Heart right ventricle (tissue), 16 donors: Measurements from ENCODE around the gene PTPRM. TPM values are rescaled to one million over a fixed set of nuclear protein-coding genes. Genes with fewer than 3 reads are reported as not detected.

Experiments
- ATAC-seq, 8 donors: fragments of 200-7000 bp; cut with Tn5 transposase; one replicate each; pipeline ENCODE4 v1.9.1; 2020; ENCODE audit warnings: mild to moderate bottlenecking in 8 of 8, moderate library complexity in 8 of 8, moderate number of reproducible peaks in 1 of 8
- DNase-seq, 2 donors: peaks; one replicate each; pipeline ENCODE4 v3.0.0-alpha.2; 2020
- H3K27ac ChIP-seq, 10 donors: fragments of 200-600 bp; sonication (generic) in 2 of 10; one replicate each; pipeline versions ENCODE4 v1.5.0 to v1.8.0; 2020 to 2022; ENCODE audit warnings: mild to moderate bottlenecking in 3 of 10
- H3K27me3 ChIP-seq, 7 donors: fragments of 200-600 bp; one replicate each; pipeline ENCODE4 v1.8.0; 2021 to 2022; ENCODE audit warnings: mild to moderate bottlenecking in 2 of 7
- H3K36me3 ChIP-seq, 9 donors: fragments of 200-600 bp; sonication (generic) in 1 of 9; one replicate each; pipeline versions ENCODE4 v1.5.0 to v1.8.0; 2020 to 2022; ENCODE audit warnings: mild to moderate bottlenecking in 2 of 9
- H3K4me1 ChIP-seq, 9 donors: fragments of 200-600 bp; sonication (generic) in 1 of 9; one replicate each; pipeline versions ENCODE4 v1.5.0 to v1.8.0; 2020 to 2022; ENCODE audit warnings: mild to moderate bottlenecking in 4 of 9
- H3K4me3 ChIP-seq, 10 donors: fragments of 200-600 bp; sonication (generic) in 2 of 10; one replicate each; pipeline versions ENCODE4 v1.5.0 to v1.8.0; 2020 to 2022; ENCODE audit warnings: mild to moderate bottlenecking in 7 of 10, moderate library complexity in 2 of 10
- H3K9me3 ChIP-seq, 11 donors: fragments of 200-600 bp in 10 of 11; sonication (generic) in 2 of 11; one replicate each; pipeline versions ENCODE4 v1.5.0 to v1.8.0; 2013 to 2022; ENCODE audit warnings: mild to moderate bottlenecking in 2 of 11, control low read depth in 1 of 11, moderate library complexity in 1 of 11
- CTCF ChIP-seq, 9 donors: fragments of 200-600 bp; sonication (generic) in 2 of 9; IDR thresholded peaks; one replicate each; pipeline versions ENCODE4 v1.5.0 to v1.8.0; 2021 to 2022; ENCODE audit warnings: antibody characterized with exemption in 9 of 9, mild to moderate bottlenecking in 5 of 9, moderate library complexity in 1 of 9
- WGBS, 2 donors: extraction: QIAGEN DNeasy Blood & Tissue Kit; methylation state at CpG; one replicate each; pipeline ENCODE4 v1.1.7; 2013; ENCODE audit warnings: inconsistent platforms in 1 of 2; 5-methylcytosine and 5-hydroxymethylcytosine counted together
- intact Hi-C, 10 donors: fragments of 100-400 bp; cut with DNase I; formaldehyde crosslinking; loops; one replicate each; pipeline versions ENCODE4 v1.11.1 to v1.14.2; 2022
- polyA plus RNA-seq, 2 donors: library from polyadenylated mRNA; stranded (reverse); fragments of 200-250 nt; gene quantifications; one replicate each; pipeline ENCODE4 v1.2.3, GENCODE V29; 2013
- total RNA-seq, 10 donors: library from RNA; stranded (reverse); fragmentation: NEBNext Ultra II Directional in 3 of 10; extraction: Animal tissue kit (Norgen Biotek cat#: 25700) in 3 of 10; gene quantifications; one replicate each; pipeline versions ENCODE4 v1.2.1 to v1.2.4, GENCODE V29; 2021 to 2023
- donor health status: Arrhythmogenic right ventricular cardiomyopathy.
- donor health status: ischemic (EF 13 %, LVEDD 7.1; RV severe dilation, severe dysfunction).
- donor health status: healthy with polysubstance abuse.
- donor health status: DM: no; HTN: yes; CAD: no.
- donor health status: DM: no; HTN: no; CAD: no.
- donor health status: ischemic (EF 25% LVEDD 6.9; RV normal size, moderate dysfunction).
- donor health status: ischemic (EF 25% LVEDD 5.7; RV mildly dilated, moderate dysfunction).
- donor health status: healthy.
- donor health status: DM: yes; HTN: yes; CAD: no.
- donor health status: Ischemic cardiomyopathy.
- donor health status: ischemic (EF 35%, LVEDD 5.7; RV mildly dilated, moderate dysfunction).
- donor health status: nonischemic (EF 11% LVEDD 7.7; RV severe dilation, severe dysfunction).
- donor health status: DM: yes; HTN: yes; CAD: no.
- donor health status: PGD.
- donor health status: ischemic (EF 29% LVEDD 5.4; RV normal size, mild dysfunction).
- donor health status: nonischemic (EF 23%, LVEDD 6.1; RV moderate dilation, normal function).

Gene PTPRM
- total and polyA plus RNA-seq, 12 donors, result 81.7 to 170 (median 132) TPM

GRCh38 chr18:7671105-7671504, 104.0 kb downstream of the PTPRM start:
- no peak overlapping the region for H3K27ac ChIP-seq
- H3K9me3 ChIP-seq, result no peaks in the 10 kb centered on the region
- intact Hi-C loops, result loop anchor here in 1 of 10 donors (10.0 kb wide), 1 partner anchor 396 kb away; no protein-coding TSS in a partner anchor
- H3K4me3 ChIP-seq, result no peak overlapping the region
- H3K27me3 ChIP-seq, result no peaks in the 10 kb centered on the region
- 96 to 97% methylated on average over 2 of the region's 2 CpGs for WGBS, 2 donors
- H3K36me3 ChIP-seq, result no peaks in the 10 kb centered on the region
- DNase-seq (no peak), ATAC-seq (no peak)
- H3K4me1 ChIP-seq, result peaks cover 0 to 82% (median 66%) of the 10 kb centered on the region in 9 donors
- no peak for TF ChIP-seq CTCF (IDR thresholded peaks at IDR 0.05)

GRCh38 chr18:7676253-7676873, 109.2 kb downstream of the PTPRM start:
- H3K27ac ChIP-seq, result peak overlapping the region in 4 of 10 donors; percentile 10 to 59 (median 38)
- ATAC-seq (peak in 6 of 8 donors; percentile 20 to 48 (median 44)), DNase-seq (no peak)
- WGBS, 2 donors, result 50 to 61% methylated on average over 8 of the region's 8 CpGs
- H3K36me3 ChIP-seq, result no peaks in the 10 kb centered on the region
- H3K4me3 ChIP-seq, result no peak overlapping the region
- intact Hi-C loops, result loop anchor here in 1 of 10 donors (10.0 kb wide), 1 partner anchor 402 kb away; no protein-coding TSS in a partner anchor
- H3K4me1 ChIP-seq, result peaks cover 6 to 95% (median 74%) of the 10 kb centered on the region in 9 donors
- H3K9me3 ChIP-seq, result no peaks in the 10 kb centered on the region
- no peak for TF ChIP-seq CTCF (IDR thresholded peaks at IDR 0.05)
- H3K27me3 ChIP-seq, result no peaks in the 10 kb centered on the region

- Histone ChIP-seq H3K27me3 (no peaks in the 10 kb centered on the region), H3K36me3 (no peaks in the 10 kb centered on the region), H3K4me3 (no peak overlapping the region), H3K9me3 (no peaks in the 10 kb centered on the region), H3K27ac (peak overlapping the region in 4 of 10 donors; percentile 10 to 52 (median 38)), H3K4me1 (peaks cover 6 to 95% (median 76%) of the 10 kb centered on the region in 9 donors)
- ATAC-seq (no peak), DNase-seq (no peak)
- 53 to 64% methylated on average over 4 of the region's 4 CpGs for WGBS, 2 donors
- intact Hi-C loops, result loop anchor here in 1 of 10 donors (10.0 kb wide), 1 partner anchor 402 kb away; no protein-coding TSS in a partner anchor
- no peak for TF ChIP-seq CTCF (IDR thresholded peaks at IDR 0.05)
These were observed 109.9 kb downstream of the PTPRM start for GRCh38 chr18:7677001-7677400.

- H3K27ac ChIP-seq, result peak overlapping the region in 4 of 10 donors; percentile 10 to 52 (median 38)
- intact Hi-C loops, result loop anchor here in 1 of 10 donors (10.0 kb wide), 1 partner anchor 403 kb away; no protein-coding TSS in a partner anchor
- peak in 1 of 8 donors; percentile 40 for ATAC-seq
These were observed 110.3 kb downstream of the PTPRM start for GRCh38 chr18:7677424-7677823.

More at GRCh38 chr18:7677424-7677823, 110.3 kb downstream of the PTPRM start:
- 79 to 81% methylated on average over 4 of the region's 4 CpGs for WGBS, 2 donors
- no peaks in the 10 kb centered on the region for H3K27me3 ChIP-seq
- no peaks in the 10 kb centered on the region for H3K9me3 ChIP-seq
- no peak overlapping the region for H3K4me3 ChIP-seq
- TF ChIP-seq CTCF (IDR thresholded peaks at IDR 0.05), result no peak
- no peaks in the 10 kb centered on the region for H3K36me3 ChIP-seq
- peaks cover 6 to 95% (median 77%) of the 10 kb centered on the region in 9 donors for H3K4me1 ChIP-seq
- DNase-seq, result no peak
